Adrenal gland (tissue), 12 donors: ENCODE results near the gene DHX16. TPM values are rescaled to one million over a fixed set of nuclear protein-coding genes. Genes with fewer than 3 reads are reported as not detected.
"Not testable (repeated sequence)": the region's sequence is repeated elsewhere in the genome, so short reads cannot be mapped to it uniquely, and the experiment has no call there.

Source experiments
- DNase-seq, 7 donors: peaks; one replicate each; pipeline ENCODE4 v3.0.0-alpha.2; 2019 to 2020
- H3K27ac ChIP-seq, 5 donors: fragments of 200-600 bp; sonication (generic) in 4 of 5; 1 replicate in 3 of 5; 2 replicates in 2 of 5; pipeline versions ENCODE4 v1.5.1 to v1.8.0; 2016 to 2020; ENCODE audit warnings: mild to moderate bottlenecking in 1 of 5
- H3K27me3 ChIP-seq: fragments of 200-600 bp; 2 replicates; pipeline ENCODE4 v1.8.0; 2021
- H3K36me3 ChIP-seq, 2 donors: fragments of 200-600 bp; replicated peaks in 1 of 2; 1 replicate in 1 of 2; 2 replicates in 1 of 2; pipeline versions ENCODE4 v1.5.1 to v1.8.0; 2018 to 2022
- H3K4me1 ChIP-seq, 2 donors: fragments of 200-600 bp; replicated peaks in 1 of 2; 1 replicate in 1 of 2; 2 replicates in 1 of 2; pipeline versions ENCODE4 v1.5.1 to v1.8.0; 2018 to 2021
- H3K4me3 ChIP-seq, 4 donors: fragments of 200-600 bp; sonication (generic) in 3 of 4; one replicate each; pipeline ENCODE4 v1.5.1; 2016 to 2018
- H3K9me3 ChIP-seq, 3 donors: fragments of 200-600 bp; sonication (generic) in 1 of 3; replicated peaks in 1 of 3; 1 replicate in 2 of 3; 2 replicates in 1 of 3; pipeline versions ENCODE4 v1.5.1 to v1.8.0; 2016 to 2021
- POLR2A ChIP-seq, 2 donors: fragments of 450-650 bp; IDR thresholded peaks; one replicate each; pipeline ENCODE4 v1.6.1; 2017; ENCODE audit warnings: antibody characterized with exemption in 2 of 2, mild to moderate bottlenecking in 2 of 2, moderate library complexity in 1 of 2
- WGBS, 4 donors: extraction: QIAGEN DNeasy Blood & Tissue Kit in 2 of 4; methylation state at CpG; one replicate each; pipeline versions ENCODE4 v1.1.5 to v1.1.7; 2013 to 2017; 5-methylcytosine and 5-hydroxymethylcytosine counted together
- intact Hi-C, 2 donors: fragments of 100-400 bp; cut with DNase I; formaldehyde crosslinking; loops; one replicate each; pipeline versions ENCODE4 v1.14.1 to v1.15.0; 2022 to 2023
- polyA plus RNA-seq, 3 donors: library from polyadenylated mRNA; stranded (reverse); fragments of 200-250 nt in 2 of 3; fragments of 350-450 nt in 1 of 3; fragmentation: Illumina TruSeq in 1 of 3; extraction: RNeasy Lipid Tissue Mini Kit (QIAGEN cat#74804) in 1 of 3; gene quantifications; one replicate each; pipeline ENCODE4 v1.2.3, GENCODE V29; 2013 to 2014
- total RNA-seq, 9 donors: library from RNA; depleted of rRNA in 4 of 9; stranded (reverse); fragments of >200 nt in 4 of 9; fragments of 120-200 nt in 1 of 9; fragmentation: NEBNext Ultra II Directional in 1 of 9; extraction: Animal tissue kit (Norgen Biotek cat#: 25700) in 1 of 9; gene quantifications; one replicate each; pipeline versions ENCODE4 v1.1.0 to v1.2.4, GENCODE V29; 2013 to 2023
- TF ChIP-seq, protein P1 (sequence below), 6 experiments: fragments of 450-650 bp in 4 of 6; fragments of 200-600 bp in 2 of 6; sonication (generic) in 1 of 6; IDR thresholded peaks; 1 replicate in 5 of 6; 2 replicates in 1 of 6; pipeline versions ENCODE4 v1.5.1 to v1.8.0; 2016 to 2021; ENCODE audit warnings: antibody characterized with exemption in 6 of 6, mild to moderate bottlenecking in 2 of 6, moderate library complexity in 1 of 6
- donor health status: healthy with polysubstance abuse.
- donor health status: Bipolar disorder and iron deficiency.
- donor health status: DM: yes; HTN: yes; CAD: no.
- donor health status: DM: no; HTN: no; CAD: no.
- donor health status: DM: no; HTN: no; CAD: no.
- donor health status: DM: yes; HTN: yes; CAD: no.

DHX16 gene
- total and polyA plus RNA-seq, 12 donors = 16.4 to 75.9 (median 30.2) TPM

DNA sequence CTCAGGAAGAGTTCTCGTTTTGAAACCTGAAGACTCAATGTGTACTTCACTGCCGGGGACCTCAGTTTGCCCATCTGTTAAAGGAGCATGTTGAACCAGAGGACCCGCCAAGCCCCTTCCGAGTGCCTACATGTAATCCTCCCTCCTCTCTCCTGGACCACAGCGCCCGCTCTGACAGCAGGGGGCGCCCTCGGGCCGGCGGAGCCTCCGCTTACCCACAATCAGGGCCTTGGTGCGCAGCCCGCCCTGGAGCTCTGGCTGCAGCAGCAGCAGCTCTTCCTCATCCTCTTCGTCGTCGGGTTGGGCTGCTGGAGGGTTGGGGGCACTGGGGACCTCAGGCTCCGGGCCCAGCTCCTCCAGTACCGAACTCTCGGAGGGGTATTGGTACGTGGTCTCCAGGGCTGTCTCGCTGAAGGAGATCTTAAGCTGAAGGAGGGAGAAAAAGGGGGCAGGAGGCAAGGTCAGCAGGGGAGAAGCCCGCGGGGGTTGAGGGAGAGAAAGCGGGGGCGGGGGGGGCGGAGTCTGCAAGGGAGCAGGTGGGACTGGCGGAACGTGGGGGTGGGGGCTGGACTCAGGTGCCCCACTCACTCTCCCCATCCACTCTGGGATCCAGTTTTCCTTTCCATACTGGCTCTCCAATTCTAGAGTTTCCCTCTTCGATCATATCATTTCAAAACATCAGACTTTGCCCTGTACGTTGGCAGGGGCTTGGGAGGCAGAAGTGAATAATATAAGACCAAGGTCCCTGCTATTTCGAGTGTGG, 6.3 kb upstream of the DHX16 start:
- peaks cover 27 to 56% of the 10 kb centered on the region in 2 donors for H3K4me1 ChIP-seq
- no peaks in the 10 kb centered on the region for H3K9me3 ChIP-seq
- no peak for TF ChIP-seq POLR2A (IDR thresholded peaks at IDR 0.05)
- TF ChIP-seq, protein P1, sequence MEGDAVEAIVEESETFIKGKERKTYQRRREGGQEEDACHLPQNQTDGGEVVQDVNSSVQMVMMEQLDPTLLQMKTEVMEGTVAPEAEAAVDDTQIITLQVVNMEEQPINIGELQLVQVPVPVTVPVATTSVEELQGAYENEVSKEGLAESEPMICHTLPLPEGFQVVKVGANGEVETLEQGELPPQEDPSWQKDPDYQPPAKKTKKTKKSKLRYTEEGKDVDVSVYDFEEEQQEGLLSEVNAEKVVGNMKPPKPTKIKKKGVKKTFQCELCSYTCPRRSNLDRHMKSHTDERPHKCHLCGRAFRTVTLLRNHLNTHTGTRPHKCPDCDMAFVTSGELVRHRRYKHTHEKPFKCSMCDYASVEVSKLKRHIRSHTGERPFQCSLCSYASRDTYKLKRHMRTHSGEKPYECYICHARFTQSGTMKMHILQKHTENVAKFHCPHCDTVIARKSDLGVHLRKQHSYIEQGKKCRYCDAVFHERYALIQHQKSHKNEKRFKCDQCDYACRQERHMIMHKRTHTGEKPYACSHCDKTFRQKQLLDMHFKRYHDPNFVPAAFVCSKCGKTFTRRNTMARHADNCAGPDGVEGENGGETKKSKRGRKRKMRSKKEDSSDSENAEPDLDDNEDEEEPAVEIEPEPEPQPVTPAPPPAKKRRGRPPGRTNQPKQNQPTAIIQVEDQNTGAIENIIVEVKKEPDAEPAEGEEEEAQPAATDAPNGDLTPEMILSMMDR (IDR thresholded peaks at IDR 0.05) = peak; percentile 95 to 98 (median 96)
- peak overlapping the region in 2 of 5 donors; percentile 45 to 95 for H3K27ac ChIP-seq
- H3K27me3 ChIP-seq = no peaks in the 10 kb centered on the region
- intact Hi-C loops = loop anchor here in 1 of 2 donors (1.0 kb wide), 1 partner anchor 43 kb away; no protein-coding TSS in a partner anchor
- peaks cover 0 to 32% of the 10 kb centered on the region in 2 donors for H3K36me3 ChIP-seq
- peak; percentile 79 to 92 (median 89) for DNase-seq
- 8 to 21% (median 8%) methylated on average over 11 to 31 of the region's 31 CpGs for WGBS, 4 donors
- H3K4me3 ChIP-seq = no peak overlapping the region

DNA sequence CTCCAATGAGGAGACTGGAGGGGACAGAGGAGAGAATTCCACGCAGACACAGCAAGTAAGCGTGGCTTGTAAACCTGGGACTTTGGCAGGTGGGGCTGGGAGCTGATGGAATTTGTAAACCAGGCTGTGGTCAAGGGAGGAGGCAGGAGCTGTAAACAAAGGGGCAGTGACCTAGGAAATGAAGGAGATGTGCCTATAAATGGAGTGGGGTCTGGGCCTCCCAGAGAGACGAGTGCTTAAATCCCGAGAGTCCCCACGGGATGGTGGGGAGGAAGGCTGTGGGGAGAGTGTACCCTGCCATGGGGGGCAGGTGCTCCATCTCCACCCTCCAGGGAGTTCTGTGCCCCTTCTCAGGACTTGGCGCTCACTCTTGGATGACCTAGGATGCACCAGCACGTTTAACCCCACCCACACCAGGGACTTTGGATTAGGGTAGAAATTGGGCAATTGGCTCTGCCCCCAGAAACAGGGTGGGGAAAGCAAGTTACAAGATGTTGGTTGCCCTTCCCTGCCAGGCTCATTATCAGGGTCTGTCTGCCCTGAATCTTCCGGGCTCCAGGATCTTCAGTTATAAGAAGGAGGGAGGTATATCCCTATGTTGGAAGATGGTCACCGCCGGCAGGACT, 4.0 kb upstream of the DHX16 start:
- no peak overlapping the region for H3K27ac ChIP-seq
- H3K4me1 ChIP-seq = peaks cover 8 to 44% of the 10 kb centered on the region in 2 donors
- H3K9me3 ChIP-seq = no peaks in the 10 kb centered on the region
- H3K36me3 ChIP-seq = peaks cover 0 to 32% of the 10 kb centered on the region in 2 donors
- no peaks in the 10 kb centered on the region for H3K27me3 ChIP-seq
- no peak for TF ChIP-seq POLR2A (IDR thresholded peaks at IDR 0.05)
- TF ChIP-seq, protein P1 (IDR thresholded peaks at IDR 0.05) = no peak
- H3K4me3 ChIP-seq = no peak overlapping the region
- no peak for DNase-seq
- intact Hi-C loops = no loop called here
- WGBS, 4 donors = 79 to 90% (median 88%) methylated on average over 9 to 10 of the region's 10 CpGs

DNA sequence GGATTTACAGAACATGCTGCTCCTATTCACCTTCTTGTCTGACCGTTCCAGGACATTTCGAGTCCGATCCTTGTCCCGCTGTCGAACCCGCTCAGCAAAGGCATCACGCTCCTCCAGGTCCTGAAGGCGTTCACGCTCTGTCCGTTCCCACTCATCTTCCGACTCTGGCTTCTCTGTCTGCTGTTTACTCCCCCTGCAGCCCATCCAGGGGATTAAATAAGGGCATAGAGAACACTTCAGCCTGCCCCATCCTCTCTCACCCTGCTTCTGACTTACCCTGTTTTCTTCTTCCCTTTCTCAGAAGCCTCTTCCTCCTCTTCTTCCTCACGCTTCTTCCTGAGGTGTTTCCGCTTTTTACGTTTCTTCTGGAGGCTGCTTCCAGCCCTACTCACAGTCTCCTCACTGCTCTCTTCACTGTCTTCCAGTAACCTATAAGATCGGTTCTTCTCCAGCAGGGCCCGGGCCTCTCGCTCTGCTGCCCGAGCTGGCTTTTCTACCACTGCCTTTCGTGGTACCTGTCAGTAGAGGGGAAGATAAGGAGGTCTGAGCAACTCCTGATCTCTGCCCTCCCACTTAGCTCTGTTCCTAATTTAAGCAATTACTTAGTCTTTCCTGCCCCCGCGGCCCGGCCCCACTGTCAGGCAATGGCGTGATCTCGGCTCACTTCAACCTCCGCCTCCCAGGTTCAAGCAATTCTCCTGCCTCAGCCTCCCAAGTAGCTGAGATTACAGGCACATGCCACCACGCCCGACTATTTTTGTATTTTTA, 1.9 kb downstream of the DHX16 start:
- Histone ChIP-seq H3K4me3 (no peak overlapping the region), H3K27me3 (no peaks in the 10 kb centered on the region), H3K36me3 (peaks cover 0 to 49% of the 10 kb centered on the region in 2 donors), H3K4me1 (peaks cover 10 to 22% of the 10 kb centered on the region in 2 donors), H3K9me3 (no peaks in the 10 kb centered on the region), H3K27ac (no peak overlapping the region)
- intact Hi-C loops = loop anchor here in 1 of 2 donors (5.0 kb wide), 1 partner anchor 44 kb away; the partner anchor contains the start of gene ATAT1
- WGBS, 4 donors = 86 to 89% (median 88%) methylated on average over 27 of the region's 27 CpGs
- DNase-seq = no peak
- TF ChIP-seq, protein P1 (IDR thresholded peaks at IDR 0.05) = peak in 2 of 6 experiments; percentile 6 to 7
- no peak for TF ChIP-seq POLR2A (IDR thresholded peaks at IDR 0.05)

DNA sequence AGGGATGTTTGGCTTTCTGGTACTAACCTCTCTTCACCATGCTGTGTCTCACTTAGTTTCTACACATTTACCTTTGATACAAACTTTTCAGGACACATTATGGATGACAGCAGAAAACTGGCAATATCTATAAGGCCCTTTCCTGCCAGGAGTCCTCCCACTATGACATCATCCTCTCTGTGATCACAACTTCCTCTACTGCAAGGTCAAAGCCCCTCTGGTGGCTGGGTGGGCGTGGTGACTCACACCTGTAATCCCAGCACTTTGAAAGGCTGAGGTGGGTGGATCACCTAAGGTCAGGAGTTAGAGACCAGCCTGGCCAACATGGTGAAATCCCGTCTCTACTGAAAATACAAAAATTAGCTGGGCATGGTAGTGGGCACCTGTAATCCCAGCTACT, 6.5 kb downstream of the DHX16 start:
- intact Hi-C loops = loop anchor here in 1 of 2 donors (10.0 kb wide), 1 partner anchor 81 kb away; no protein-coding TSS in a partner anchor
- DNase-seq, H3K27ac ChIP-seq, H3K4me3 ChIP-seq, H3K4me1 ChIP-seq, H3K9me3 ChIP-seq, H3K27me3 ChIP-seq: not testable (repeated sequence)
- 60 to 75% (median 71%) methylated on average over 1 to 2 of the region's 2 CpGs for WGBS, 4 donors
- peaks cover 0 to 93% of the 10 kb centered on the region in 2 donors for H3K36me3 ChIP-seq
